SK-N-SH (cell line): ENCODE measurements around the gene EFEMP2. TPM values are rescaled to one million over a fixed set of nuclear protein-coding genes. Genes with fewer than 3 reads are reported as not detected.

Experiments
- CHD2 ChIP-seq: fragments of 150-350 bp; IDR thresholded peaks from 2 replicates; pipeline ENCODE4 v1.6.1; 2018; ENCODE audit warnings: low read length; ENCODE audit not compliant: partially characterized antibody
- EZH2phosphoT487 ChIP-seq: fragments of 200-600 bp; sonication (generic); IDR thresholded peaks from 2 replicates; pipeline ENCODE4 v1.6.1; 2017; ENCODE audit warnings: low read depth, mixed run types, mild to moderate bottlenecking, antibody characterized with exemption, moderate library complexity, borderline replicate concordance
- GABPA ChIP-seq: IDR thresholded peaks from 2 replicates; pipeline ENCODE4 v1.4.0; 2012; ENCODE audit warnings: low read depth, mild to moderate bottlenecking
- GATA2 ChIP-seq: sonication (generic); formaldehyde crosslinking; IDR thresholded peaks from 2 replicates; pipeline ENCODE4 v1.5.0; 2020; ENCODE audit warnings: mild to moderate bottlenecking, missing genetic modification reagents
- JUND ChIP-seq: IDR thresholded peaks from 2 replicates; pipeline ENCODE4 v1.4.0; 2012
- NFIC ChIP-seq: IDR thresholded peaks from 2 replicates; pipeline ENCODE4 v1.4.0; 2012; ENCODE audit warnings: borderline replicate concordance
- POLR2AphosphoS5 ChIP-seq: IDR thresholded peaks from 2 replicates; pipeline ENCODE4 v1.6.1; 2012; ENCODE audit warnings: low read depth, low read length
- RAD21 ChIP-seq: IDR thresholded peaks from 2 replicates; pipeline ENCODE4 v1.6.1; 2012; ENCODE audit warnings: mild to moderate bottlenecking, low read length
- SIN3A ChIP-seq: IDR thresholded peaks from 2 replicates; pipeline ENCODE4 v1.6.1; 2012; ENCODE audit warnings: low read depth, mild to moderate bottlenecking, low read length, moderate library complexity, borderline replicate concordance
- SMC3 ChIP-seq: IDR thresholded peaks from 2 replicates; pipeline ENCODE4 v1.6.1; 2012; ENCODE audit warnings: low read depth, low read length, improper control_type of control experiment
- TAF1 ChIP-seq: IDR thresholded peaks from 2 replicates; pipeline ENCODE4 v1.6.1; 2012; ENCODE audit warnings: low read depth, mild to moderate bottlenecking, low read length, moderate library complexity, borderline replicate concordance
- YY1 ChIP-seq: IDR thresholded peaks from 2 replicates; pipeline ENCODE4 v1.4.0; 2012; ENCODE audit warnings: low read depth, mild to moderate bottlenecking
- polyA plus RNA-seq, 3 experiments: library from polyadenylated mRNA; depleted of rRNA; stranded (reverse); fragments of >200 nt; gene quantifications; 2 replicates each; pipeline ENCODE4 v1.2.3, GENCODE V29; 2012
- TF ChIP-seq, protein P1 (sequence below): fragments of 200-600 bp; sonication (generic); IDR thresholded peaks from 2 replicates; pipeline ENCODE4 v1.6.1; 2017; ENCODE audit warnings: antibody characterized with exemption, mild to moderate bottlenecking, moderate library complexity
- TF ChIP-seq, protein P2 (sequence below): IDR thresholded peaks from 2 replicates; pipeline ENCODE4 v1.4.0; 2012; ENCODE audit warnings: low read depth
- TF ChIP-seq, protein P3 (sequence below): IDR thresholded peaks from 2 replicates; pipeline ENCODE4 v1.4.0; 2012; ENCODE audit warnings: low read depth, borderline replicate concordance
- TF ChIP-seq, protein P4 (sequence below): IDR thresholded peaks from 2 replicates; pipeline ENCODE4 v1.4.0; 2012; ENCODE audit warnings: low read depth, borderline replicate concordance
- TF ChIP-seq, protein P5 (sequence below): IDR thresholded peaks from 2 replicates; pipeline ENCODE4; 2012

Gene EFEMP2
- polyA plus RNA-seq, 1 of the 3 experiments (the other 2 are of a cell fraction) = 203 TPM

DNA sequence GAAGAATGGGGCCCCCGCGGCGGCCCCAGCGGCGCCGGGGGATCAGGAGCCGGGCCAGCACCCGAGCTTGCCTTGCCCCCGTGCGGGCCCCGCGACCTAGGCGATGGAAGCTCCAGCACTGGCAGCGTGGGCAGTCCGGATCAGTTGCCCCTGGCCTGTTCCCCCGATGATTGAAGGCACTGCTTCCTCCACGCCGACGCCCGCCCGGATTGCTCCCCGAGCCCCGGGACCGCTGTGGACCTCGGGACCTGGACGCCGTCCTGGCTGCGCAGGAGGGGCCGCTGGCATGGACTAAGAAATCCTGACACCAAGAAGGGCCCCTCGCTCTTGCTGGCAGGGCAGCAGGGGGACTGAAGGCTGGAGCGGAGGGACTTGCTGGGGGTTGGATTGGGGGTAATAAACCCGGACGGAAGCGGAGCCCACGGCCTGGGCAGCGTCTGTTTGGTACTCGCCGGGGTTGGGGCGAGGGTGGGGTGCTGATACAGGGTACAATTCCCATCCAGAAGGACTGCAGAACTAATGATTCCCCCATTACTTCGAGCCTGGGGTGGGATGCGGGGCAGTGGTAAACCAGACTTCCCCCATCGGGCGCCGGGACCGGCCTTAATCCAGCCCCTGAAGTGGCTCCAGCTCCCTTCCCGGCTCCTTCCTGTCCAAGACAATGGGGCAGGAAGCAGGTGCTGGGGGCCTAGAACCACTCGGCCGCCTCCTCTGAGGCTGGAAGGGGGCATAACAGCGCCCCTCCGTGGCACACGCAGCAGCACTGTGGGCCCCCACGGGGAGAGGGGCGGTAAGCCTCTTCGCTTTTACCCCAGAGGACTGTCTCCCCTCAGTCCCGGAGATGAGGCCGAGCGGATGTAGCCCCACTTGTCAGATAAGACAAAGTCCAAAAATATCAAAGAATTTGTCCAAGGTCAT lies 18.9 kb upstream of the EFEMP2 start (continued):
- TF ChIP-seq JUND (no peak; the same call in 1 of the 2 replicates), EZH2phosphoT487 (no peak), GABPA (0 out of 2 replicates have a peak, but pooled peaks have one; percentile 9), SMC3 (no peak), RAD21 (no peak), YY1 (no peak), GATA2 (CRISPR knock-in tag) (no peak), NFIC (no peak), TAF1 (no peak), CHD2 (no peak), SIN3A (no peak), POLR2AphosphoS5 (peak; percentile 29; the same call in 1 of the 2 replicates)
- TF ChIP-seq, protein P1, sequence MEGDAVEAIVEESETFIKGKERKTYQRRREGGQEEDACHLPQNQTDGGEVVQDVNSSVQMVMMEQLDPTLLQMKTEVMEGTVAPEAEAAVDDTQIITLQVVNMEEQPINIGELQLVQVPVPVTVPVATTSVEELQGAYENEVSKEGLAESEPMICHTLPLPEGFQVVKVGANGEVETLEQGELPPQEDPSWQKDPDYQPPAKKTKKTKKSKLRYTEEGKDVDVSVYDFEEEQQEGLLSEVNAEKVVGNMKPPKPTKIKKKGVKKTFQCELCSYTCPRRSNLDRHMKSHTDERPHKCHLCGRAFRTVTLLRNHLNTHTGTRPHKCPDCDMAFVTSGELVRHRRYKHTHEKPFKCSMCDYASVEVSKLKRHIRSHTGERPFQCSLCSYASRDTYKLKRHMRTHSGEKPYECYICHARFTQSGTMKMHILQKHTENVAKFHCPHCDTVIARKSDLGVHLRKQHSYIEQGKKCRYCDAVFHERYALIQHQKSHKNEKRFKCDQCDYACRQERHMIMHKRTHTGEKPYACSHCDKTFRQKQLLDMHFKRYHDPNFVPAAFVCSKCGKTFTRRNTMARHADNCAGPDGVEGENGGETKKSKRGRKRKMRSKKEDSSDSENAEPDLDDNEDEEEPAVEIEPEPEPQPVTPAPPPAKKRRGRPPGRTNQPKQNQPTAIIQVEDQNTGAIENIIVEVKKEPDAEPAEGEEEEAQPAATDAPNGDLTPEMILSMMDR = peak; percentile 34
- TF ChIP-seq, protein P2, sequence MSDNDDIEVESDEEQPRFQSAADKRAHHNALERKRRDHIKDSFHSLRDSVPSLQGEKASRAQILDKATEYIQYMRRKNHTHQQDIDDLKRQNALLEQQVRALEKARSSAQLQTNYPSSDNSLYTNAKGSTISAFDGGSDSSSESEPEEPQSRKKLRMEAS = no peak
- TF ChIP-seq, protein P3, sequence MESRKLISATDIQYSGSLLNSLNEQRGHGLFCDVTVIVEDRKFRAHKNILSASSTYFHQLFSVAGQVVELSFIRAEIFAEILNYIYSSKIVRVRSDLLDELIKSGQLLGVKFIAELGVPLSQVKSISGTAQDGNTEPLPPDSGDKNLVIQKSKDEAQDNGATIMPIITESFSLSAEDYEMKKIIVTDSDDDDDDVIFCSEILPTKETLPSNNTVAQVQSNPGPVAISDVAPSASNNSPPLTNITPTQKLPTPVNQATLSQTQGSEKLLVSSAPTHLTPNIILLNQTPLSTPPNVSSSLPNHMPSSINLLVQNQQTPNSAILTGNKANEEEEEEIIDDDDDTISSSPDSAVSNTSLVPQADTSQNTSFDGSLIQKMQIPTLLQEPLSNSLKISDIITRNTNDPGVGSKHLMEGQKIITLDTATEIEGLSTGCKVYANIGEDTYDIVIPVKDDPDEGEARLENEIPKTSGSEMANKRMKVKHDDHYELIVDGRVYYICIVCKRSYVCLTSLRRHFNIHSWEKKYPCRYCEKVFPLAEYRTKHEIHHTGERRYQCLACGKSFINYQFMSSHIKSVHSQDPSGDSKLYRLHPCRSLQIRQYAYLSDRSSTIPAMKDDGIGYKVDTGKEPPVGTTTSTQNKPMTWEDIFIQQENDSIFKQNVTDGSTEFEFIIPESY = no peak; the same call in 1 of the 2 replicates
- TF ChIP-seq, protein P4, sequence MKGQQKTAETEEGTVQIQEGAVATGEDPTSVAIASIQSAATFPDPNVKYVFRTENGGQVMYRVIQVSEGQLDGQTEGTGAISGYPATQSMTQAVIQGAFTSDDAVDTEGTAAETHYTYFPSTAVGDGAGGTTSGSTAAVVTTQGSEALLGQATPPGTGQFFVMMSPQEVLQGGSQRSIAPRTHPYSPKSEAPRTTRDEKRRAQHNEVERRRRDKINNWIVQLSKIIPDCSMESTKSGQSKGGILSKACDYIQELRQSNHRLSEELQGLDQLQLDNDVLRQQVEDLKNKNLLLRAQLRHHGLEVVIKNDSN = 0 out of 2 replicates have a peak, but pooled peaks have one; percentile 4
- TF ChIP-seq, protein P5, sequence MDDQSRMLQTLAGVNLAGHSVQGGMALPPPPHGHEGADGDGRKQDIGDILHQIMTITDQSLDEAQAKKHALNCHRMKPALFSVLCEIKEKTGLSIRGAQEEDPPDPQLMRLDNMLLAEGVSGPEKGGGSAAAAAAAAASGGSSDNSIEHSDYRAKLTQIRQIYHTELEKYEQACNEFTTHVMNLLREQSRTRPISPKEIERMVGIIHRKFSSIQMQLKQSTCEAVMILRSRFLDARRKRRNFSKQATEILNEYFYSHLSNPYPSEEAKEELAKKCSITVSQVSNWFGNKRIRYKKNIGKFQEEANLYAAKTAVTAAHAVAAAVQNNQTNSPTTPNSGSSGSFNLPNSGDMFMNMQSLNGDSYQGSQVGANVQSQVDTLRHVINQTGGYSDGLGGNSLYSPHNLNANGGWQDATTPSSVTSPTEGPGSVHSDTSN = peak; percentile 8; the same call in 1 of the 2 replicates
